ENCODE results near the gene GPR143.

The GPR143 gene

GRCh38 chrX:9687899-9688298, 77.7 kb downstream of the GPR143 start:
- peaks cover 43% of the 10 kb centered on the region for H3K36me3 ChIP-seq (ENCODE audit: control insufficient read depth, insufficient read depth, low read length)
- 96 to 97% methylated on average over 17 to 18 of the region's 27 CpGs for WGBS, 2 experiments (ENCODE audit: insufficient coverage in 2 of 2)
- no peak overlapping the region for H3K4me3 ChIP-seq (ENCODE audit: extremely low read depth, insufficient read depth, low read length, poor library complexity, severe bottlenecking)
- H3K27ac ChIP-seq (ENCODE audit: low read depth, low read length, severe bottlenecking) = no peak overlapping the region
- H3K4me1 ChIP-seq (ENCODE audit: control insufficient read depth, insufficient read depth, low read length, poor library complexity, severe bottlenecking) = no peaks in the 10 kb centered on the region
- H3K9me3 ChIP-seq (ENCODE audit: control insufficient read depth, low read length) = no peaks in the 10 kb centered on the region

DNA sequence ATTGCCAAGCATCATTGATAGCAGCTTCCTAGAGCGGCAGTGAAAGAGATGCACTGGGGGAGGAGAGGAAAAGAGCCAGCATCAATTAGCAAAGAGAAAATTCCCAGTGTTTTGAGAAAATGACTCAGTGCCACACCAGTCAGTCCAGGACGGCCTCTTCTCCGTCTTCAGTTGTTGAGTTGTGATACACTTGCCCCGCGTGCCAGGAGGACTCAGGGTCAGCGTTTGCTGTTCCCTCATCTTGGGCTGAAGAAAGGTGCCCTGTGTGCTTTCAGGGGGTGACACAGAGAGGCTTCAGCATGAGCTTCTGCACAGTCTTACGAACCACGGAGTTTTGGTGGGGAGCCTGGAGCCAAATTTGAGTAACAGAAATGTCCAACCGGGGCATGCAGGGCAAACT, 82.3 kb downstream of the GPR143 start:
- Histone ChIP-seq H3K36me3 (ENCODE audit: control insufficient read depth, insufficient read depth, low read length) (peaks cover 18% of the 10 kb centered on the region), H3K4me1 (ENCODE audit: control insufficient read depth, insufficient read depth, low read length, poor library complexity, severe bottlenecking) (peaks cover 4% of the 10 kb centered on the region), H3K9me3 (ENCODE audit: control insufficient read depth, low read length) (no peaks in the 10 kb centered on the region), H3K4me3 (ENCODE audit: extremely low read depth, insufficient read depth, low read length, poor library complexity, severe bottlenecking) (no peak overlapping the region), H3K27ac (ENCODE audit: low read depth, low read length, severe bottlenecking) (no peak overlapping the region)
- WGBS, 2 experiments (ENCODE audit: insufficient coverage in 2 of 2) = 85 to 97% methylated on average over 5 to 8 of the region's 9 CpGs

DNA sequence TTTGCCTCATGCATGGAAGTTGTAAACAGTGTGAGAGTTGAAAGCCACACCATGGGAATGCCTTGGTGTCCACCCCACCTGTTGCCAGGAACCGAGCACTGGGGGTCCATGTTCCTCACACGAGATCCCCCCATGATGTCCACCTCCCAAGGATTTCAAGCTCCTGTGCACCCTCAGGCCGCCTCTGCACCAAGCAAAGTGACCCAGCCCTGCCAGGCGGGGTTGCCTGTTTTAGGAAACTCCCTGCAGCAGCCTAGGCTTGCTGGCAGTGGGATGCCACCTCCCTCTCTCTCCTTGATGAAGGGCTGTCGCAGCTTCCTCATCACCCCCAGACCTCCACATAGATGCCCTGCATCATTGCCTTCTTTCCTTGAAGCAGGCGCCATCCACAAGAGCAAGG, 82.8 kb downstream of the GPR143 start:
- WGBS, 2 experiments (ENCODE audit: insufficient coverage in 2 of 2) = 96 to 100% methylated on average over 1 to 4 of the region's 6 CpGs
- Histone ChIP-seq H3K9me3 (ENCODE audit: control insufficient read depth, low read length) (no peaks in the 10 kb centered on the region), H3K4me1 (ENCODE audit: control insufficient read depth, insufficient read depth, low read length, poor library complexity, severe bottlenecking) (peaks cover 4% of the 10 kb centered on the region), H3K36me3 (ENCODE audit: control insufficient read depth, insufficient read depth, low read length) (peaks cover 18% of the 10 kb centered on the region), H3K27ac (ENCODE audit: low read depth, low read length, severe bottlenecking) (no peak overlapping the region), H3K4me3 (ENCODE audit: extremely low read depth, insufficient read depth, low read length, poor library complexity, severe bottlenecking) (no peak overlapping the region)

- H3K4me1 ChIP-seq (ENCODE audit: control insufficient read depth, insufficient read depth, low read length, poor library complexity, severe bottlenecking) = peaks cover 4% of the 10 kb centered on the region
- no peaks in the 10 kb centered on the region for H3K9me3 ChIP-seq (ENCODE audit: control insufficient read depth, low read length)
- WGBS, 2 experiments (ENCODE audit: insufficient coverage in 2 of 2) = 67 to 94% methylated on average over 1 to 3 of the region's 10 CpGs
- no peak overlapping the region for H3K27ac ChIP-seq (ENCODE audit: low read depth, low read length, severe bottlenecking)
- no peak overlapping the region for H3K4me3 ChIP-seq (ENCODE audit: extremely low read depth, insufficient read depth, low read length, poor library complexity, severe bottlenecking)
- H3K36me3 ChIP-seq (ENCODE audit: control insufficient read depth, insufficient read depth, low read length) = peaks cover 20% of the 10 kb centered on the region
These were observed 83.2 kb downstream of the GPR143 start for GRCh38 chrX:9682456-9682855.

DNA sequence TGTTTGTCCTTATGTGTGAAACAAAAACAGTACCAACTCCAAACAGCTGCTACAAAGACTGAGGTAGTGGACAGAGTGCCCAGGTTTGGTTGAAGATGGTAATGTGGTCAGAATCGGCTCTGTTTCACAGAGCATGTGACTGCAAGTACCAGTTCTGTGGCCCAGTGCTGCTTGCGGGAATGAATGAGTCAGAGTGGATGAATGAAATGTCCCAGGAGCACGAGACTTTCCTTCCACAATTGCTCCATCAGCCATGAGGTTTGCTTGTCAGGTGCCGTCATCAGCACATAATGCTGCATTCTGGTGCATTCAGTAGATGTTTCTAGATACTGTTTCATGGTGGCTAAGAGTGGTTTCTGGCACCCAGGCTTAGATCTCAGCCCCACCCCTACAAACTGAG, 84.2 kb downstream of the GPR143 start:
- no peaks in the 10 kb centered on the region for H3K9me3 ChIP-seq (ENCODE audit: control insufficient read depth, low read length)
- H3K36me3 ChIP-seq (ENCODE audit: control insufficient read depth, insufficient read depth, low read length) = peaks cover 17% of the 10 kb centered on the region
- H3K27ac ChIP-seq (ENCODE audit: low read depth, low read length, severe bottlenecking) = no peak overlapping the region
- H3K4me3 ChIP-seq (ENCODE audit: extremely low read depth, insufficient read depth, low read length, poor library complexity, severe bottlenecking) = no peak overlapping the region
- peaks cover 4% of the 10 kb centered on the region for H3K4me1 ChIP-seq (ENCODE audit: control insufficient read depth, insufficient read depth, low read length, poor library complexity, severe bottlenecking)
- WGBS, 2 experiments (ENCODE audit: insufficient coverage in 2 of 2) = no CpG with 5 or more reads among the region's 4 CpGs

DNA sequence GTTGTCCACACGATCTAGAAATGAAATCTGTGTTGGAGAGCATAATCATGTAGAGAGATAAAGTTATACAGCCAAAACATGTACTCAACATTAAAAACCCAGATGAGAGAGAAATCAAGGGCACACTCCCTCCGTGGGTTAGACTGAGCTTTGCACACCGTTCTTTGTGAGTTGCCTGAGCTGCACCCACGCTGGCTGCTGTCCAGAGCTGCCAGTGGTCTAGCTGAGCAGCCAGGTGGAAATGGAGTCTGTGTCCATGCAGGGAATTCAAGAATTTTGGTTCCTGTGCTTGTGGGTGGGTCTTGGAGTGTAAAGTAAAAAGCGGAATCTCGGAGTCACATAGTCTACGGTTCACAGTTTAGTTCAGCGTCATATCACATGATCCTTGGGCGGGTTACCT, 84.6 kb downstream of the GPR143 start:
- H3K36me3 ChIP-seq (ENCODE audit: control insufficient read depth, insufficient read depth, low read length) = peaks cover 15% of the 10 kb centered on the region
- H3K9me3 ChIP-seq (ENCODE audit: control insufficient read depth, low read length) = no peaks in the 10 kb centered on the region
- peaks cover 4% of the 10 kb centered on the region for H3K4me1 ChIP-seq (ENCODE audit: control insufficient read depth, insufficient read depth, low read length, poor library complexity, severe bottlenecking)
- H3K27ac ChIP-seq (ENCODE audit: low read depth, low read length, severe bottlenecking) = no peak overlapping the region
- WGBS, 2 experiments (ENCODE audit: insufficient coverage in 2 of 2) = 96 to 100% methylated on average over 3 to 7 of the region's 9 CpGs
- H3K4me3 ChIP-seq (ENCODE audit: extremely low read depth, insufficient read depth, low read length, poor library complexity, severe bottlenecking) = no peak overlapping the region

DNA sequence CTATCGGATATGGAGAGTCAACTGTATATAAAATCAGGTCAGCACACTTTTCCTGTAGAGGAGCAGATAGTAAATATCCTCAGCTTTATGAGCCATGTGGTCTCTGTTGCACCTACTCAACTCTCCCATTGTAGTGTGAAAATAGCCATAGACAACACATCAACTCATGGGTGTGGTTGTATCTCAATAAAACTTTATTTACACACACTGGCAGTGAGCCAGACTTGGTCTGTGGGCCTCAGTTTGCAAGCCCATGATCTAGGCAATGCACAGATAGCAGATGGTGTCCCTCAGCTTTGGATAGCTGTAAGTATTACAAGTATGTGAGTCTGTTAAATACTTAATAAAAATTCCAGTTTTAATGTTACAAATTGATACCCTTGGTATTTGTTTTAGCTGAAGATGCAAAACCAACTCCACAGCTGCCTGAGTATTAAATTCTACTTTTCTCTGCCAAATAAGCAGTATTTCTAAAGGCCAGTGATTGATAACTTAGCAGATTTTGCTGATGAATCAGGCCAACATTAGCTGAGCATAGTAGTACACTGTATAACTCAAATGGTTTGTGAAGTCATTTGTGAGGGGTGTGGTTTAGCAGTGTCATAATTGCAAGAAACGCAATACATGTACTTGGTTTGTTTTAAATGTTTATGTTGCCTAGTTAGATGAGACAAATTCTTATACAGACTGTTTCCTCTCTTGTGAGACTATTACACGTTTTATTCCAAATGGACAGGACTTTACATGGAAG, 87.3 kb downstream of the GPR143 start:
- Histone ChIP-seq H3K4me1 (ENCODE audit: control insufficient read depth, insufficient read depth, low read length, poor library complexity, severe bottlenecking) (peaks cover 4% of the 10 kb centered on the region), H3K36me3 (ENCODE audit: control insufficient read depth, insufficient read depth, low read length) (peaks cover 8% of the 10 kb centered on the region), H3K27ac (ENCODE audit: low read depth, low read length, severe bottlenecking) (no peak overlapping the region), H3K4me3 (ENCODE audit: extremely low read depth, insufficient read depth, low read length, poor library complexity, severe bottlenecking) (no peak overlapping the region), H3K9me3 (ENCODE audit: control insufficient read depth, low read length) (no peaks in the 10 kb centered on the region)
- WGBS, 2 experiments (ENCODE audit: insufficient coverage in 2 of 2) = no CpG with 5 or more reads among the region's 3 CpGs

GRCh38 chrX:9677098-9677739, 88.4 kb downstream of the GPR143 start:
- 100% methylated on average over 1 of the region's 7 CpGs for WGBS, 2 experiments (ENCODE audit: insufficient coverage in 2 of 2)

DNA sequence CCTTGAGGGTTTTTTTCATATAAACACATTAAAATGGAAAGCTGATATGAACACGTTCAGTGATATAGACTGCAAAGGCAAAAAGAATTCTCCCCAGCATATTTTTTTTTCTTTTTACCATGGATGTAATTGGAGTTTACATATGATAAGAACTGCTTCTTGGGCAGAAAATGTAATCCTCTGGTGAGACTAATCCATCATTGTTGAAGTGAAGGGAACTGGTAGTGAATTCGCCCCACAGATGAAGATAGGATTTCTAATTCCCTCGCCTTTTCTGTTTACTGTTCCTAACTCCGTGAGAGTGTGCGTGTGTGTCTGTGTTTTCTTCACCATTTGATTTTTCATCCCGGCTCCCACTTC, 88.9 kb downstream of the GPR143 start:
- Histone ChIP-seq H3K9me3 (ENCODE audit: control insufficient read depth, low read length) (no peaks in the 10 kb centered on the region), H3K4me1 (ENCODE audit: control insufficient read depth, insufficient read depth, low read length, poor library complexity, severe bottlenecking) (no peaks in the 10 kb centered on the region), H3K36me3 (ENCODE audit: control insufficient read depth, insufficient read depth, low read length) (peaks cover 8% of the 10 kb centered on the region), H3K27ac (ENCODE audit: low read depth, low read length, severe bottlenecking) (no peak overlapping the region), H3K4me3 (ENCODE audit: extremely low read depth, insufficient read depth, low read length, poor library complexity, severe bottlenecking) (no peak overlapping the region)
- no CpG with 5 or more reads among the region's 6 CpGs for WGBS, 2 experiments (ENCODE audit: insufficient coverage in 2 of 2)

More at GRCh38 chrX:9677098-9677739, 88.4 kb downstream of the GPR143 start:
- H3K27ac ChIP-seq (ENCODE audit: low read depth, low read length, severe bottlenecking) = no peak overlapping the region
- H3K4me1 ChIP-seq (ENCODE audit: control insufficient read depth, insufficient read depth, low read length, poor library complexity, severe bottlenecking) = no peaks in the 10 kb centered on the region
- no peaks in the 10 kb centered on the region for H3K9me3 ChIP-seq (ENCODE audit: control insufficient read depth, low read length)
- peaks cover 8% of the 10 kb centered on the region for H3K36me3 ChIP-seq (ENCODE audit: control insufficient read depth, insufficient read depth, low read length)
- no peak overlapping the region for H3K4me3 ChIP-seq (ENCODE audit: extremely low read depth, insufficient read depth, low read length, poor library complexity, severe bottlenecking)

GRCh38 chrX:9676306-9676705, 89.3 kb downstream of the GPR143 start:
- Histone ChIP-seq H3K4me3 (ENCODE audit: extremely low read depth, insufficient read depth, low read length, poor library complexity, severe bottlenecking) (no peak overlapping the region), H3K9me3 (ENCODE audit: control insufficient read depth, low read length) (no peaks in the 10 kb centered on the region), H3K36me3 (ENCODE audit: control insufficient read depth, insufficient read depth, low read length) (peaks cover 10% of the 10 kb centered on the region), H3K27ac (ENCODE audit: low read depth, low read length, severe bottlenecking) (no peak overlapping the region), H3K4me1 (ENCODE audit: control insufficient read depth, insufficient read depth, low read length, poor library complexity, severe bottlenecking) (no peaks in the 10 kb centered on the region)
- WGBS, 2 experiments (ENCODE audit: insufficient coverage in 2 of 2) = 92 to 98% methylated on average over 2 to 8 of the region's 13 CpGs

All from mesodermal cell (in vitro differentiated cells).